HEK293 (cell line): Measurements from ENCODE around the gene PHPT1.
A peak's percentile ranks its signal among the peaks of the same experiment; 100 is the strongest.
"Not testable (repeated sequence)": the region's sequence is repeated elsewhere in the genome, so short reads cannot be mapped to it uniquely, and the experiment has no call there.

Experiments used
- CTCF ChIA-PET: fragments of 350-600 bp; formaldehyde crosslinking; extraction: SDS; loops from one replicate; lab custom pipeline; 2021; ENCODE audit warnings: antibody characterized with exemption; lab: Yijun Ruan, JAX
- POLR2A ChIA-PET: fragments of 300-600 bp; formaldehyde crosslinking; extraction: SDS; loops from one replicate; lab custom pipeline; 2020; ENCODE audit warnings: antibody characterized with exemption, inconsistent platforms; lab: Yijun Ruan, JAX
- H3K27ac ChIP-seq: fragments of 200-500 bp; sonication (Bioruptor generic); 2 replicates; pipeline ENCODE4 v1.5.1; 2014; ENCODE audit warnings: low read depth, low read length, control low read depth, inconsistent platforms; ENCODE audit errors: extremely low read depth
- H3K36me3 ChIP-seq, 2 experiments: fragments of 200-500 bp in 1 of 2; sonication (Bioruptor generic) in 1 of 2; 1 replicate in 1 of 2; 2 replicates in 1 of 2; pipeline ENCODE4 v1.5.1; 2014 to 2017; ENCODE audit warnings: inconsistent platforms in 2 of 2, low read length in 2 of 2; ENCODE audit not compliant: control insufficient read depth in 2 of 2, insufficient read depth in 1 of 2
- H3K4me1 ChIP-seq: fragments of 200-500 bp; sonication (Bioruptor generic); 2 replicates; pipeline ENCODE4 v1.5.1; 2014; ENCODE audit warnings: mild to moderate bottlenecking, low read length, inconsistent platforms; ENCODE audit not compliant: control insufficient read depth, insufficient read depth
- H3K4me3 ChIP-seq: 2 replicates; pipeline ENCODE4 v1.5.1; 2011; ENCODE audit warnings: low read depth, mild to moderate bottlenecking, control low read depth, low read length, moderate library complexity
- H3K9me3 ChIP-seq: fragments of 200-500 bp; sonication (Bioruptor generic); 2 replicates; pipeline ENCODE4 v1.5.1; 2014; ENCODE audit warnings: low read depth, low read length, inconsistent platforms; ENCODE audit not compliant: control insufficient read depth, insufficient read depth
- BCL11A ChIP-seq: fragments of 450-650 bp; formaldehyde crosslinking; IDR thresholded peaks from 2 replicates; pipeline ENCODE4 v1.5.1; 2016; ENCODE audit warnings: low read depth, missing biosample characterization, missing genetic modification characterization
- EGR2 ChIP-seq: fragments of 450-650 bp; formaldehyde crosslinking; IDR thresholded peaks from 2 replicates; pipeline ENCODE4 v1.5.1; 2016; ENCODE audit warnings: low read depth, missing biosample characterization, missing genetic modification characterization
- GFI1B ChIP-seq: fragments of 450-650 bp; formaldehyde crosslinking; IDR thresholded peaks from 2 replicates; pipeline ENCODE4 v1.5.1; 2016; ENCODE audit warnings: missing biosample characterization, missing genetic modification characterization
- IKZF3 ChIP-seq: fragments of 450-650 bp; IDR thresholded peaks from 2 replicates; pipeline ENCODE4 v1.5.0; 2018; ENCODE audit warnings: missing biosample characterization, mild to moderate bottlenecking, missing genetic modification characterization, moderate library complexity
- KLF1 ChIP-seq: fragments of 450-650 bp; formaldehyde crosslinking; IDR thresholded peaks from 2 replicates; pipeline ENCODE4 v1.5.1; 2016; ENCODE audit warnings: missing biosample characterization, missing genetic modification characterization
- KLF8 ChIP-seq: fragments of 450-650 bp; formaldehyde crosslinking; IDR thresholded peaks from 2 replicates; pipeline ENCODE4 v1.5.1; 2016; ENCODE audit warnings: missing biosample characterization, missing genetic modification characterization
- MYNN ChIP-seq: fragments of 450-650 bp; formaldehyde crosslinking; IDR thresholded peaks from 2 replicates; pipeline ENCODE4 v1.5.1; 2016; ENCODE audit warnings: missing biosample characterization, missing genetic modification characterization, borderline replicate concordance
- OVOL3 ChIP-seq: fragments of 450-650 bp; formaldehyde crosslinking; IDR thresholded peaks from 2 replicates; pipeline ENCODE4 v1.5.1; 2016; ENCODE audit warnings: missing biosample characterization, missing genetic modification characterization
- SP3 ChIP-seq: fragments of 450-650 bp; formaldehyde crosslinking; IDR thresholded peaks from 2 replicates; pipeline ENCODE4 v1.5.1; 2016; ENCODE audit warnings: missing biosample characterization, missing genetic modification characterization
- YY2 ChIP-seq: fragments of 450-650 bp; formaldehyde crosslinking; IDR thresholded peaks from 2 replicates; pipeline ENCODE4 v1.5.1; 2016; ENCODE audit warnings: missing biosample characterization, missing genetic modification characterization
- ZBTB1 ChIP-seq: fragments of 450-650 bp; formaldehyde crosslinking; IDR thresholded peaks from 2 replicates; pipeline ENCODE4 v1.5.1; 2016; ENCODE audit warnings: missing biosample characterization, missing genetic modification characterization
- ZBTB20 ChIP-seq: fragments of 450-650 bp; formaldehyde crosslinking; IDR thresholded peaks from 2 replicates; pipeline ENCODE4 v1.5.1; 2016; ENCODE audit warnings: missing biosample characterization, missing genetic modification characterization
- ZBTB8A ChIP-seq: fragments of 450-650 bp; formaldehyde crosslinking; IDR thresholded peaks from 2 replicates; pipeline ENCODE4 v1.5.1; 2016; ENCODE audit warnings: missing biosample characterization, missing genetic modification characterization
- ZFHX2 ChIP-seq: fragments of 450-650 bp; formaldehyde crosslinking; conservative IDR thresholded peaks from 2 replicates; pipeline ENCODE4 v1.5.1; 2016; ENCODE audit warnings: missing biosample characterization, missing genetic modification characterization
- ZFP3 ChIP-seq: fragments of 450-650 bp; formaldehyde crosslinking; IDR thresholded peaks from 2 replicates; pipeline ENCODE4 v1.5.1; 2016; ENCODE audit warnings: low read depth, missing biosample characterization, missing genetic modification characterization
- ZFP41 ChIP-seq: fragments of 450-650 bp; formaldehyde crosslinking; IDR thresholded peaks from 2 replicates; pipeline ENCODE4 v1.5.1; 2016; ENCODE audit warnings: missing biosample characterization, missing genetic modification characterization, borderline replicate concordance
- ZNF138 ChIP-seq: fragments of 450-650 bp; formaldehyde crosslinking; IDR thresholded peaks from 2 replicates; pipeline ENCODE4 v1.5.1; 2016; ENCODE audit warnings: missing biosample characterization, missing genetic modification characterization, borderline replicate concordance
- ZNF140 ChIP-seq: fragments of 450-650 bp; formaldehyde crosslinking; IDR thresholded peaks from 2 replicates; pipeline ENCODE4 v1.5.1; 2016; ENCODE audit warnings: missing biosample characterization, missing genetic modification characterization
- ZNF324 ChIP-seq: fragments of 450-650 bp; formaldehyde crosslinking; IDR thresholded peaks from 2 replicates; pipeline ENCODE4 v1.5.1; 2016; ENCODE audit warnings: missing biosample characterization, missing genetic modification characterization
- ZNF335 ChIP-seq: fragments of 450-650 bp; formaldehyde crosslinking; conservative IDR thresholded peaks from 2 replicates; pipeline ENCODE4 v1.5.1; 2016; ENCODE audit warnings: missing biosample characterization, missing genetic modification characterization
- ZNF416 ChIP-seq: fragments of 450-650 bp; formaldehyde crosslinking; IDR thresholded peaks from 2 replicates; pipeline ENCODE4 v1.5.1; 2016; ENCODE audit warnings: missing biosample characterization, missing genetic modification characterization
- ZNF514 ChIP-seq: fragments of 450-650 bp; formaldehyde crosslinking; IDR thresholded peaks from 2 replicates; pipeline ENCODE4 v1.5.1; 2016; ENCODE audit warnings: missing biosample characterization, missing genetic modification characterization
- ZNF548 ChIP-seq: fragments of 450-650 bp; formaldehyde crosslinking; IDR thresholded peaks from 2 replicates; pipeline ENCODE4 v1.5.1; 2016; ENCODE audit warnings: missing biosample characterization, missing genetic modification characterization
- ZNF654 ChIP-seq: fragments of 450-650 bp; formaldehyde crosslinking; IDR thresholded peaks from 2 replicates; pipeline ENCODE4 v1.5.1; 2016; ENCODE audit warnings: low read depth, missing biosample characterization, missing genetic modification characterization
- ZNF785 ChIP-seq: fragments of 450-650 bp; formaldehyde crosslinking; IDR thresholded peaks from 2 replicates; pipeline ENCODE4 v1.5.1; 2016; ENCODE audit warnings: missing biosample characterization, missing genetic modification characterization
- ZSCAN16 ChIP-seq: fragments of 450-650 bp; formaldehyde crosslinking; IDR thresholded peaks from 2 replicates; pipeline ENCODE4 v1.5.1; 2016; ENCODE audit warnings: missing biosample characterization, missing genetic modification characterization
- TF ChIP-seq, protein P1 (sequence below): fragments of 450-650 bp; formaldehyde crosslinking; IDR thresholded peaks from 2 replicates; pipeline ENCODE4 v1.5.1; 2016; ENCODE audit warnings: missing biosample characterization, missing genetic modification characterization
- TF ChIP-seq, protein P2 (sequence below): fragments of 450-650 bp; formaldehyde crosslinking; IDR thresholded peaks from 2 replicates; pipeline ENCODE4 v1.5.1; 2017; ENCODE audit warnings: missing biosample characterization, missing genetic modification characterization
- TF ChIP-seq, protein P3 (sequence below): fragments of 450-650 bp; formaldehyde crosslinking; IDR thresholded peaks from 2 replicates; pipeline ENCODE4 v1.5.1; 2016; ENCODE audit warnings: missing biosample characterization, missing genetic modification characterization

Gene PHPT1

GRCh38 chr9:136883670-136884069, 34.5 kb downstream of the PHPT1 start:
- H3K9me3 ChIP-seq, H3K4me1 ChIP-seq, H3K27ac ChIP-seq, H3K36me3 ChIP-seq, POLR2A ChIA-PET, H3K4me3 ChIP-seq: not testable (repeated sequence)
- CTCF ChIA-PET: interaction anchor here (0.6 to 1.6 kb wide), 4 partner anchors 75 to 152 kb away, joined by 3 to 8 read pairs (median 4); no protein-coding TSS in a partner anchor
- 0 out of 2 replicates have a peak, but pooled peaks have one; percentile 6 for TF ChIP-seq ZFHX2 (tag by site-specific recombination)

- no peaks in the 10 kb centered on the region for H3K4me1 ChIP-seq
- ChIA-PET CTCF (interaction anchor here (0.7 to 1.1 kb wide), 4 partner anchors 9 to 191 kb away, joined by 3 to 4 read pairs (median 4); partner anchors contain the start of genes C8G, FBXW5 and UAP1L1), POLR2A (interaction anchor here (0.6 to 1.9 kb wide), 23 partner anchors 11 to 245 kb away, joined by 3 to 15 read pairs (median 4); partner anchors contain the start of genes AJM1, EDF1, PAXX and RABL6)
- H3K27ac ChIP-seq: peak within 1 kb of the TSS; percentile 86; the same call in 1 of the 2 replicates
- H3K36me3 ChIP-seq: peaks cover 3 to 15% of the 10 kb centered on the region in 2 experiments; a peak in 2 of 3 replicates
- H3K4me3 ChIP-seq: peak within 1 kb of the TSS; percentile 81
- H3K9me3 ChIP-seq: no peaks in the 10 kb centered on the region
- TF ChIP-seq ZBTB8A (tag by site-specific recombination): peak; percentile 62
- 0 out of 2 replicates have a peak, but pooled peaks have one; percentile 13 for TF ChIP-seq ZNF785 (tag by site-specific recombination)
- peak; percentile 84 for TF ChIP-seq KLF8 (tag by site-specific recombination)
- TF ChIP-seq KLF1 (tag by site-specific recombination): peak; percentile 55
- no peak for TF ChIP-seq ZNF654
- TF ChIP-seq ZNF335 (tag by site-specific recombination): peak; percentile 43; the same call in 1 of the 2 replicates
- peak; percentile 88 for TF ChIP-seq SP3
- no peak for TF ChIP-seq YY2 (tag by site-specific recombination)
- 0 out of 2 replicates have a peak, but pooled peaks have one; percentile 36 for TF ChIP-seq IKZF3
- peak; percentile 76 for TF ChIP-seq EGR2
- TF ChIP-seq ZNF140 (tag by site-specific recombination): no peak
- no peak for TF ChIP-seq ZNF138
- TF ChIP-seq ZNF514: no peak
- no peak for TF ChIP-seq ZSCAN16 (tag by site-specific recombination)
- no peak for TF ChIP-seq BCL11A (tag by site-specific recombination)
- no peak for TF ChIP-seq ZFP41
- TF ChIP-seq ZNF416: no peak
- TF ChIP-seq OVOL3 (tag by site-specific recombination): 0 out of 2 replicates have a peak, but pooled peaks have one; percentile 4
- TF ChIP-seq ZFHX2 (tag by site-specific recombination): peak; percentile 73
- no peak for TF ChIP-seq MYNN
- TF ChIP-seq ZNF324 (tag by site-specific recombination): peak; percentile 52
- TF ChIP-seq, protein P1, sequence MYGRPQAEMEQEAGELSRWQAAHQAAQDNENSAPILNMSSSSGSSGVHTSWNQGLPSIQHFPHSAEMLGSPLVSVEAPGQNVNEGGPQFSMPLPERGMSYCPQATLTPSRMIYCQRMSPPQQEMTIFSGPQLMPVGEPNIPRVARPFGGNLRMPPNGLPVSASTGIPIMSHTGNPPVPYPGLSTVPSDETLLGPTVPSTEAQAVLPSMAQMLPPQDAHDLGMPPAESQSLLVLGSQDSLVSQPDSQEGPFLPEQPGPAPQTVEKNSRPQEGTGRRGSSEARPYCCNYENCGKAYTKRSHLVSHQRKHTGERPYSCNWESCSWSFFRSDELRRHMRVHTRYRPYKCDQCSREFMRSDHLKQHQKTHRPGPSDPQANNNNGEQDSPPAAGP (tag by site-specific recombination): peak; percentile 63; the same call in 1 of the 2 replicates
- TF ChIP-seq GFI1B (tag by site-specific recombination): no peak
- TF ChIP-seq, protein P2, sequence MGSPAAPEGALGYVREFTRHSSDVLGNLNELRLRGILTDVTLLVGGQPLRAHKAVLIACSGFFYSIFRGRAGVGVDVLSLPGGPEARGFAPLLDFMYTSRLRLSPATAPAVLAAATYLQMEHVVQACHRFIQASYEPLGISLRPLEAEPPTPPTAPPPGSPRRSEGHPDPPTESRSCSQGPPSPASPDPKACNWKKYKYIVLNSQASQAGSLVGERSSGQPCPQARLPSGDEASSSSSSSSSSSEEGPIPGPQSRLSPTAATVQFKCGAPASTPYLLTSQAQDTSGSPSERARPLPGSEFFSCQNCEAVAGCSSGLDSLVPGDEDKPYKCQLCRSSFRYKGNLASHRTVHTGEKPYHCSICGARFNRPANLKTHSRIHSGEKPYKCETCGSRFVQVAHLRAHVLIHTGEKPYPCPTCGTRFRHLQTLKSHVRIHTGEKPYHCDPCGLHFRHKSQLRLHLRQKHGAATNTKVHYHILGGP (tag by site-specific recombination): no peak
- TF ChIP-seq ZBTB1: 0 out of 2 replicates have a peak, but pooled peaks have one; percentile 59
- no peak for TF ChIP-seq ZNF548
- no peak; the same call in 1 of the 2 replicates for TF ChIP-seq ZBTB20 (tag by site-specific recombination)
- TF ChIP-seq ZFP3 (tag by site-specific recombination): no peak
- TF ChIP-seq, protein P3, sequence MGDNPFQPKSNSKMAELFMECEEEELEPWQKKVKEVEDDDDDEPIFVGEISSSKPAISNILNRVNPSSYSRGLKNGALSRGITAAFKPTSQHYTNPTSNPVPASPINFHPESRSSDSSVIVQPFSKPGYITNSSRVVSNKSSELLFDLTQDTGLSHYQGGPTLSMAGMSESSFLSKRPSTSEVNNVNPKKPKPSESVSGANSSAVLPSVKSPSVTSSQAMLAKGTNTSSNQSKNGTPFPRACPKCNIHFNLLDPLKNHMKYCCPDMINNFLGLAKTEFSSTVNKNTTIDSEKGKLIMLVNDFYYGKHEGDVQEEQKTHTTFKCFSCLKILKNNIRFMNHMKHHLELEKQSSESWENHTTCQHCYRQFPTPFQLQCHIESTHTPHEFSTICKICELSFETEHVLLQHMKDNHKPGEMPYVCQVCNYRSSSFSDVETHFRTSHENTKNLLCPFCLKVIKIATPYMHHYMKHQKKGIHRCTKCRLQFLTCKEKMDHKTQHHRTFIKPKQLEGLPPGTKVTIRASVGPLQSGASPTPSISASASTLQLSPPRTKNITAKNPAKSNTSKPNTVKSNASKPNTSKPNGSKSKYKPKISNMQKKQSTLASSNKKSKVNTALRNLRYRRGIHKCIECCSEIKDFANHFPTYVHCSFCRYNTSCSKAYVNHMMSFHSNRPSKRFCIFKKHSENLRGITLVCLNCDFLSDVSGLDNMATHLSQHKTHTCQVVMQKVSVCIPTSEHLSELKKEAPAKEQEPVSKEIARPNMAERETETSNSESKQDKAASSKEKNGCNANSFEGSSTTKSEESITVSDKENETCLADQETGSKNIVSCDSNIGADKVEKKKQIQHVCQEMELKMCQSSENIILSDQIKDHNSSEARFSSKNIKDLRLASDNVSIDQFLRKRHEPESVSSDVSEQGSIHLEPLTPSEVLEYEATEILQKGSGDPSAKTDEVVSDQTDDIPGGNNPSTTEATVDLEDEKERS (tag by site-specific recombination): no peak
Observed at GRCh38 chr9:136885950-136886578, 36.9 kb downstream of the PHPT1 start, which contains the start of gene TRAF2. Gene TRAF2 (plus strand): TSS chr9:136886516. CDS start chr9:136898741, 12,225 bp downstream.
